ENCODE results near the gene CEP164.

- no peak for TF ChIP-seq GATA2 (IDR thresholded peaks at IDR 0.05; ENCODE audit: low read depth, low read length)
- no peak for TF ChIP-seq GATA3 (IDR thresholded peaks at IDR 0.05; ENCODE audit: low read depth, low read length)
Measured at GRCh38 chr11:117458275-117459122, 130.8 kb downstream of the CEP164 start.

All from SH-SY5Y (cell line).